Gastroesophageal sphincter (tissue), 4 donors: ENCODE measurements around the gene DZIP1. TPM values are rescaled to one million over a fixed set of nuclear protein-coding genes. Genes with fewer than 3 reads are reported as not detected.
"Not testable (repeated sequence)": the region's sequence is repeated elsewhere in the genome, so short reads cannot be mapped to it uniquely, and the experiment has no call there.

Experiments used
- ATAC-seq: fragments of 150-250 bp; one replicate; pipeline ENCODE4 v1.9.1; 2016; ENCODE audit warnings: mild to moderate bottlenecking, moderate library complexity
- H3K27ac ChIP-seq, 4 donors: fragments of 200-600 bp; sonication (generic) in 3 of 4; 1 replicate in 3 of 4; 2 replicates in 1 of 4; pipeline ENCODE4 v1.5.1; 2016 to 2019
- H3K27me3 ChIP-seq: fragments of 200-600 bp; sonication (generic); one replicate; pipeline ENCODE4 v1.5.1; 2019
- H3K36me3 ChIP-seq, 2 donors: fragments of 200-600 bp; sonication (generic); one replicate each; pipeline ENCODE4 v1.5.1; 2019; ENCODE audit warnings: control low read depth in 1 of 2
- H3K4me1 ChIP-seq, 3 donors: fragments of 200-600 bp; sonication (generic); 1 replicate in 2 of 3; 2 replicates in 1 of 3; pipeline ENCODE4 v1.5.1; 2016 to 2019; ENCODE audit warnings: control low read depth in 2 of 3
- H3K4me3 ChIP-seq, 2 donors: fragments of 200-600 bp; sonication (generic); one replicate each; pipeline ENCODE4 v1.5.1; 2019; ENCODE audit warnings: mild to moderate bottlenecking in 1 of 2, moderate library complexity in 1 of 2
- H3K9me3 ChIP-seq, 3 donors: fragments of 200-600 bp; sonication (generic); one replicate each; pipeline ENCODE4 v1.5.1; 2017 to 2019; ENCODE audit warnings: control low read depth in 2 of 3
- CTCF ChIP-seq, 4 experiments: fragments of 200-600 bp in 2 of 4; fragments of 450-650 bp in 2 of 4; sonication (generic) in 1 of 4; IDR thresholded peaks; one replicate each; pipeline ENCODE4 v1.5.1; 2017 to 2019; ENCODE audit warnings: antibody characterized with exemption in 4 of 4, mild to moderate bottlenecking in 2 of 4, moderate library complexity in 2 of 4
- EP300 ChIP-seq: sonication (generic); formaldehyde crosslinking; IDR thresholded peaks from one replicate; pipeline ENCODE4 v1.6.1; 2017; ENCODE audit warnings: antibody characterized with exemption, mild to moderate bottlenecking
- POLR2A ChIP-seq, 2 donors: fragments of 450-650 bp; IDR thresholded peaks; one replicate each; pipeline ENCODE4 v1.6.1; 2017; ENCODE audit warnings: antibody characterized with exemption in 2 of 2, mild to moderate bottlenecking in 2 of 2, moderate library complexity in 1 of 2
- POLR2AphosphoS5 ChIP-seq: sonication (generic); formaldehyde crosslinking; IDR thresholded peaks from one replicate; pipeline ENCODE4 v1.6.1; 2017; ENCODE audit warnings: antibody characterized with exemption
- WGBS, 2 donors: methylation state at CpG; one replicate each; pipeline ENCODE4 v1.1.5; 2018; ENCODE audit warnings: low coverage in 1 of 2; 5-methylcytosine and 5-hydroxymethylcytosine counted together
- total RNA-seq, 4 donors: library from RNA; depleted of rRNA; stranded (reverse); fragments of >200 nt; gene quantifications; one replicate each; pipeline ENCODE4 v1.1.0, GENCODE V29; 2016

DZIP1 gene
- 10 to 100 TPM; 17.7 to 39.1 (median 28.6) TPM for total RNA-seq

DNA sequence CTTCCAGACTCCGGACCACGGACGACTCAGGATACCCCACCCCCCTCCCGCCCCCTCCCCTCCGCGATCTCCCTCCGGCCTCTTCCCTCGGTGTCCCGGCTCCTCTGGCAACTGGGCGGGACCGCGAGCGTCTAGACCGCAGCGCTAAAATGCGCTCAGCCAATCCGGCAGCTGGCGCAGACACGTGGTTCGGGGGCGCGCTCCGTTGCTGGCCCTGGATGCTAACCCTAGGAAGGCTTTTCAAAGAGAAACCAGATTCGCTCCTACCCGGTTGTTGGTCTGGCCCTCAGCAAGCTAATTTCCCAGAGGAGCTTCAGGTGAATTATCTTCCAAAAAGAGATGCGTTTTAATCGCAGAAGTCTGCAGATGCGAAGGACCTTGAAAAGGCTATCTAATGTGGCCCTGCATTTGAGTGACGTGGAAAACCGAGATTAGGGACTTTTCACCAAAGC lies at the start of gene DZIP1:
Gene DZIP1, minus strand, starts transcription at position 106 of the 452 bp plus-strand sequence. CDS start 2,677 bp downstream, outside the sequence.
- Histone ChIP-seq H3K9me3 (no peaks in the 10 kb centered on the region), H3K36me3 (no peaks in the 10 kb centered on the region), H3K27me3 (peaks cover 24% of the 10 kb centered on the region), H3K4me1 (peaks cover 0 to 40% (median 11%) of the 10 kb centered on the region in 3 donors), H3K27ac (peak within 1 kb of the TSS in 3 of 4 donors; percentile 81 to 86 (median 84)), H3K4me3 (peak within 1 kb of the TSS; percentile 37 to 80)
- ATAC-seq, result peak; percentile 92
- TF ChIP-seq POLR2AphosphoS5 (peak; percentile 51), CTCF (IDR thresholded peaks at IDR 0.05) (no peak), EP300 (no peak), POLR2A (IDR thresholded peaks at IDR 0.05) (peak in 1 of 2 donors; percentile 12)
- WGBS, 2 donors, result 0% methylated on average over 3 to 9 of the region's 30 CpGs

DNA sequence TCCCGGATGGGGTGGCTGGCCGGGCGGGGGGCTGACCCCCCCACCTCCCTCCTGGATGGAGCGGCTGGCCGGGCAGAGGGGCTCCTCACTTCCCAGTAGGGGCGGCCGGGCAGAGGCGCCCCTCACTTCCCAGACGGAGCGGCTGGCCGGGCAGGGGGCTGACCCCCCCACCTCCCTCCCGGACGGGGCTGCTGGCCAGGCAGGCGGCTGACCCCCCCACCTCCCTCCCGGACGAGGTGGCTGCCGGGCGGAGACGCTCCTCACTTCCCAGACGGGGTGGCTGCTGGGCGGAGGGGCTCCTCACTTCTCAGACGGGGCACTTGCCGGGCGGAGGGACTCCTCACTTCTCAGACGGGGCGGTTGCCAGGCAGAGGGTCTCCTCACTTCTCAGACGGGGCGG lies 46.5 kb upstream of the DZIP1 start:
- not testable (repeated sequence) for H3K27me3 ChIP-seq, ATAC-seq
- WGBS, 2 donors, result no CpG with 5 or more reads among the region's 28 CpGs

DNA sequence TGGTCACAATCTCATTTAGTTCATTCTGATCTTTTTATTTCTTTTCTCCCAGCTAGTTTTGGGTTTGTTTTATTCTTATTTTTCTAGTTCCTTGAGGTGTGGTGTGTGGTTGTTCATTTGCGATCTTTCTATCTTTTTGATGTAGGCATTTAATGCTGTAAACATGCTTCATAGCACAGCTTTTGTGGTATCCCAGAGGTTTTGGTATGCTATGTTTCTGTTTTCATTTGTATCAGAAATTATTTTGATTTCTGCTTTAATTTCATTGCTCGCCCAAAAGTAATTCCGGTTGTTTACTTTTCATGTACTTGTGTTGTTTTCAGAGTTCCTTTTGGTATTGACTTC lies 45.0 kb upstream of the DZIP1 start:
- H3K9me3 ChIP-seq, result no peaks in the 10 kb centered on the region
- no peak for ATAC-seq
- no peak overlapping the region for H3K4me3 ChIP-seq
- no peaks in the 10 kb centered on the region for H3K27me3 ChIP-seq
- H3K4me1 ChIP-seq, result peaks cover 0 to 4% (median 0%) of the 10 kb centered on the region in 3 donors
- H3K27ac ChIP-seq, result no peak overlapping the region
- no peaks in the 10 kb centered on the region for H3K36me3 ChIP-seq
- TF ChIP-seq EP300, result no peak
- TF ChIP-seq CTCF (IDR thresholded peaks at IDR 0.05), result no peak
- TF ChIP-seq POLR2AphosphoS5, result no peak
- no peak for TF ChIP-seq POLR2A (IDR thresholded peaks at IDR 0.05)
- 97 to 100% methylated on average over 3 of the region's 3 CpGs for WGBS, 2 donors

More for the DNA sequence above, 46.5 kb upstream of the DZIP1 start:
- H3K27ac ChIP-seq, H3K36me3 ChIP-seq, H3K4me1 ChIP-seq, H3K9me3 ChIP-seq, H3K4me3 ChIP-seq: not testable (repeated sequence)

- H3K4me3 ChIP-seq, ATAC-seq, H3K36me3 ChIP-seq, H3K27me3 ChIP-seq, H3K9me3 ChIP-seq, H3K27ac ChIP-seq: not testable (repeated sequence)
- H3K4me1 ChIP-seq, result peaks cover 0 to 32% (median 0%) of the 10 kb centered on the region in 3 donors
- WGBS, 2 donors, result 100% methylated on average over 2 of the region's 5 CpGs; no CpG with 5 or more reads in 1 of the 2 donors
Measured at GRCh38 chr13:95684960-95685359, 40.5 kb upstream of the DZIP1 start.

DNA sequence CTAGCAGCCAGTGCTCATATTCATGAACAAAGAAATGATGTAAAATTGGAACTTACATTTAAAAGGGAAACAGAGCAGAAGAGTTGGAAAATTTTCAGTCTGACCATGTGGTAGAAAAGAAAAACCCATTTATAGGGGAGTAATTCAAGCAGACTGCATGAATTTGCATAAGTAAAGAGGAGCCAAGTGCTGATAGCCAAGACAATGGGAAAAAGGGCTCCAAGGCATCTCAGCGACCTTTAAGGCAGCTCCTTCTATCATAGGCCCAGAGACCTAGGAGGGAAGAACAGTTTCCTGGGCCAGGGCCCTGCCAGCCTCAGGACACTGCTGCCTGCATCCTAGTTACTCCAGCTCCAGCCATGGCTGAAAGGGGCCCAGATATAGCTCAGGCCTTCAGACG lies 39.9 kb upstream of the DZIP1 start:
- no peak for ATAC-seq
- no peaks in the 10 kb centered on the region for H3K27me3 ChIP-seq
- TF ChIP-seq POLR2A (IDR thresholded peaks at IDR 0.05) (no peak), EP300 (no peak), POLR2AphosphoS5 (no peak), CTCF (IDR thresholded peaks at IDR 0.05) (no peak)
- WGBS, 2 donors, result 40% methylated on average over 1 of the region's 2 CpGs; no CpG with 5 or more reads in 1 of the 2 donors
- no peaks in the 10 kb centered on the region for H3K9me3 ChIP-seq
- H3K27ac ChIP-seq, result no peak overlapping the region
- H3K36me3 ChIP-seq, result no peaks in the 10 kb centered on the region
- no peak overlapping the region for H3K4me3 ChIP-seq
- peaks cover 0 to 38% (median under 1%) of the 10 kb centered on the region in 3 donors for H3K4me1 ChIP-seq

DNA sequence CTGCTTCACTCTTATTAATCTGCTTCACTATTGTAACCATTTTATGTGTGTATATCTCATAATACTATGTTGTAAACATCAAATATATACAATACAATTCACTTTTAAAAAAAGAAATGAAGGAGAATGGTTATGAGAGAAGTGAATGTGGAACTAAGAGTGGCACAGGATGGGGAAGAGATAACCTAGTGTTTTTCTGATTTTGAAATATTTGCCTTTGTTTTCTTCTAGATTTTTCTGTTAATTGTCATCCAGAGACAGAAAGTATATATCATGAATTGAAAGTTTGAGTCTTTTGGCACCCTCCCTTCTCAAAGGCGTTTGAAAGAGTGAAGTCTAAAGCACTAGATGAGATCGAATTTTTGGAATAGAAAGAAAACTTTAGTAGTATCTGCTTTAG lies 35.2 kb upstream of the DZIP1 start:
- Histone ChIP-seq H3K9me3 (no peaks in the 10 kb centered on the region), H3K27me3 (no peaks in the 10 kb centered on the region), H3K27ac (no peak overlapping the region), H3K4me1 (peaks cover 3 to 62% (median 9%) of the 10 kb centered on the region in 3 donors), H3K36me3 (no peaks in the 10 kb centered on the region), H3K4me3 (no peak overlapping the region)
- ATAC-seq, result no peak
- TF ChIP-seq POLR2AphosphoS5, result no peak
- WGBS, 2 donors, result 28 to 64% methylated on average over 2 of the region's 2 CpGs
